A549 (cell line): ENCODE data around the gene RHBDF2. TPM values are rescaled to one million over a fixed set of nuclear protein-coding genes. Genes with fewer than 3 reads are reported as not detected.
"Not testable (repeated sequence)": the region's sequence is repeated elsewhere in the genome, so short reads cannot be mapped to it uniquely, and the experiment has no call there.

Source experiments
- ATAC-seq, 2 experiments: fragments of 200-7000 bp in 1 of 2; fragments of >200 bp in 1 of 2; cut with Nextera tagmentation in 1 of 2; cut with Tn5 transposase in 1 of 2; 3 replicates each; pipeline versions ENCODE4 v1.8.0 to v1.9.1; 2018 to 2020; ENCODE audit warnings: mild to moderate bottlenecking in 1 of 2, moderate library complexity in 1 of 2
- CTCF ChIA-PET: fragments of 300-600 bp; sonication (Branson Sonifier 250); formaldehyde crosslinking; extraction: SDS; loops from one replicate; lab custom pipeline; 2021; ENCODE audit warnings: antibody characterized with exemption, inconsistent platforms; lab: Yijun Ruan, JAX
- POLR2A ChIA-PET: fragments of 350-600 bp; formaldehyde crosslinking; extraction: SDS; loops from one replicate; lab custom pipeline; 2021; ENCODE audit warnings: antibody characterized with exemption, inconsistent platforms; lab: Yijun Ruan, JAX
- DNase-seq, 2 experiments: peaks; one replicate each; pipeline versions ENCODE4 v3.0.0 to v3.0.0-alpha.2; 2011 to 2016; ENCODE audit warnings: low read depth in 1 of 2, low spot score in 1 of 2
- FAIRE-seq: peaks from 2 replicates; lab custom pipeline; 2011; peaks lifted over from hg19 to GRCh38; lab: Jason Lieb, UNC
- H3K27ac ChIP-seq, 2 experiments: fragments of >200 bp; sonication (Bioruptor Twin); formaldehyde crosslinking; 3 replicates each; pipeline ENCODE4 v1.5.1; 2016 to 2017
- H3K4me1 ChIP-seq: fragments of >200 bp; sonication (Bioruptor Twin); formaldehyde crosslinking; 3 replicates; pipeline ENCODE4 v1.6.1; 2016
- H3K4me2 ChIP-seq: fragments of >200 bp; sonication (Bioruptor Twin); formaldehyde crosslinking; 3 replicates; pipeline ENCODE4 v1.6.1; 2016
- H3K4me3 ChIP-seq: fragments of >200 bp; sonication (Bioruptor Twin); formaldehyde crosslinking; 3 replicates; pipeline ENCODE4 v1.5.1; 2016
- H3K9me3 ChIP-seq: fragments of >200 bp; sonication (Bioruptor Twin); formaldehyde crosslinking; 3 replicates; pipeline ENCODE4 v1.6.1; 2016
- FOXS1 ChIP-seq: fragments of 250-450 bp; sonication (Bioruptor Pico); IDR thresholded peaks from 2 replicates; pipeline ENCODE4 v1.5.0; 2020; ENCODE audit warnings: mild to moderate bottlenecking, moderate library complexity
- KDM1A ChIP-seq: fragments of 200-600 bp; sonication (generic); IDR thresholded peaks from 2 replicates; pipeline ENCODE4 v1.6.1; 2016; ENCODE audit warnings: low read depth, mild to moderate bottlenecking
- RFX5 ChIP-seq: fragments of 450-650 bp; IDR thresholded peaks from 2 replicates; pipeline ENCODE4 v1.7.1; 2014; ENCODE audit warnings: antibody characterized with exemption, mild to moderate bottlenecking, moderate library complexity
- SMC3 ChIP-seq: fragments of >200 bp; sonication (Bioruptor Twin); formaldehyde crosslinking; IDR thresholded peaks from 3 replicates; pipeline ENCODE4 v1.6.1; 2018; ENCODE audit warnings: inconsistent platforms
- ZC3H11A ChIP-seq: fragments of 450-650 bp; IDR thresholded peaks from 2 replicates; pipeline ENCODE4 v1.6.1; 2014; ENCODE audit warnings: antibody characterized with exemption, mild to moderate bottlenecking
- ZFP36 ChIP-seq: fragments of 450-650 bp; IDR thresholded peaks from 2 replicates; pipeline ENCODE4 v1.6.1; 2014; ENCODE audit warnings: borderline replicate concordance; ENCODE audit not compliant: partially characterized antibody
- WGBS: methylation state at CpG from one replicate; pipeline ENCODE4 v1.1.6; 2017; ENCODE audit errors: missing lambda C conversion rate; 5-methylcytosine and 5-hydroxymethylcytosine counted together
- polyA plus RNA-seq, 4 experiments: library from polyadenylated mRNA; depleted of rRNA in 3 of 4; stranded (reverse); fragments of >200 nt; fragmentation: RNase III in 1 of 4; extraction: RNeasy Plus Mini Kit Qiagen cat#74134 plus additional on column Dnase treatment in 1 of 4; gene quantifications; 2 replicates in 3 of 4; 3 replicates in 1 of 4; pipeline ENCODE4 v1.2.3, GENCODE V29; 2011 to 2017
- TF ChIP-seq, protein P1 (sequence below): fragments of >200 bp; sonication (Bioruptor Twin); formaldehyde crosslinking; IDR thresholded peaks from 3 replicates; pipeline ENCODE4 v1.6.1; 2016
- TF ChIP-seq, protein P2 (sequence below): fragments of 250-450 bp; sonication (Bioruptor Pico); IDR thresholded peaks from 2 replicates; pipeline ENCODE4 v1.5.0; 2020; ENCODE audit warnings: low read depth, mild to moderate bottlenecking, moderate library complexity

Gene RHBDF2
- polyA plus RNA-seq, 2 of the 4 experiments (the other 2 are of a cell fraction) = 14.0 to 42.9 TPM

GRCh38 chr17:76534831-76535732, 33.9 kb upstream of the RHBDF2 start:
- DNase-seq (no peak), FAIRE-seq (no peak), ATAC-seq (peak in 1 of 2 experiments; percentile 7; a peak in 1 of 6 replicates)
- 75% methylated on average over 7 of the region's 7 CpGs for WGBS
- TF ChIP-seq, protein P1, sequence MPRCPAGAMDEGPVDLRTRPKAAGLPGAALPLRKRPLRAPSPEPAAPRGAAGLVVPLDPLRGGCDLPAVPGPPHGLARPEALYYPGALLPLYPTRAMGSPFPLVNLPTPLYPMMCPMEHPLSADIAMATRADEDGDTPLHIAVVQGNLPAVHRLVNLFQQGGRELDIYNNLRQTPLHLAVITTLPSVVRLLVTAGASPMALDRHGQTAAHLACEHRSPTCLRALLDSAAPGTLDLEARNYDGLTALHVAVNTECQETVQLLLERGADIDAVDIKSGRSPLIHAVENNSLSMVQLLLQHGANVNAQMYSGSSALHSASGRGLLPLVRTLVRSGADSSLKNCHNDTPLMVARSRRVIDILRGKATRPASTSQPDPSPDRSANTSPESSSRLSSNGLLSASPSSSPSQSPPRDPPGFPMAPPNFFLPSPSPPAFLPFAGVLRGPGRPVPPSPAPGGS = no peak
- TF ChIP-seq FOXS1 (CRISPR knock-in tag) (no peak), ZC3H11A (no peak)
- TF ChIP-seq, protein P2, sequence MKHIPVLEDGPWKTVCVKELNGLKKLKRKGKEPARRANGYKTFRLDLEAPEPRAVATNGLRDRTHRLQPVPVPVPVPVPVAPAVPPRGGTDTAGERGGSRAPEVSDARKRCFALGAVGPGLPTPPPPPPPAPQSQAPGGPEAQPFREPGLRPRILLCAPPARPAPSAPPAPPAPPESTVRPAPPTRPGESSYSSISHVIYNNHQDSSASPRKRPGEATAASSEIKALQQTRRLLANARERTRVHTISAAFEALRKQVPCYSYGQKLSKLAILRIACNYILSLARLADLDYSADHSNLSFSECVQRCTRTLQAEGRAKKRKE (CRISPR knock-in tag) = no peak
- H3K4me1 ChIP-seq = peaks cover 3% of the 10 kb centered on the region; the same call in 2 of the 3 replicates
- H3K9me3 ChIP-seq = no peaks in the 10 kb centered on the region
- H3K4me2 ChIP-seq = no peak overlapping the region
- no peak overlapping the region for H3K4me3 ChIP-seq
- POLR2A ChIA-PET = no interaction called here
- CTCF ChIA-PET = interaction anchor here (1.1 to 17.7 kb wide), 6 partner anchors 10 to 180 kb away, joined by 3 to 362 read pairs (median 6); no protein-coding TSS in a partner anchor
- peak overlapping the region in 1 of 2 experiments; percentile 12; a peak in 1 of 6 replicates for H3K27ac ChIP-seq

DNA sequence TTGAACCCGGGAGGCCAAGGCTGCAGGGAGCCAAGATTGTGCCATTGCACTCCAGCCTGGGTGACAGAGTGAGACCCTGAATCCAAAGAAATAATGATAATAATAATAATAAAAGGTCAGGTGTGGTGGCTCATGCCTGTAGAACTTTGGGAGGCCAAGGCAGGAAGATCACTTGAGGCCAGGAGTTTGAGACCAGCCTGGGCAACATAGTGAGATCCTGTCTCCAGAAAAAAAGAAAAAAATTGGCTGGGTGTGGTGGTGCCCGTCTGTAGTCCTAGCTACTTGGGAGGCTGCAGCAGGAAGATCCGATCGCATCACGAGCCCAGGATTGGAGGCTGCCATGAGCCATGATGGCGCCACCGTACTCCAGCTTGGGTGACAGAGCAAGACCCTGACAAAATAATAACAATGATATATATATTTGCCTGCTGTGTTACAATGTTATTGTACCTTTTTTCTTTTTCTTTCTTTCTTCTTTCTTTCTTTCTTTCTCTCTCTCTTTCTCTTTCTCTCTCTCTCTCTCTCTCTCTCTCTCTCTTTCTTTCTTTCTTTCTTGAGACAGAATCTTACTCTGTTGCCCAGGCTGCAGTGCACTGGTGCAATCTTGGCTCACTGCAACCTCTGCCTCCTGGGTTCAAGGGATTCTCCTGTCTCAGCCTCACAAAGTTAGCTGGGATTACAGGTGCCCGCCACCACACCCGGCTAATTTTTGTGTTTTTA, 32.6 kb upstream of the RHBDF2 start:
- FAIRE-seq, DNase-seq, H3K9me3 ChIP-seq, POLR2A ChIA-PET, H3K27ac ChIP-seq, H3K4me3 ChIP-seq, ATAC-seq, H3K4me2 ChIP-seq: not testable (repeated sequence)
- CTCF ChIA-PET = interaction anchor here (0.6 to 17.7 kb wide), 8 partner anchors 11 to 535 kb away, joined by 3 to 362 read pairs (median 7); no protein-coding TSS in a partner anchor
- peaks cover 13% of the 10 kb centered on the region for H3K4me1 ChIP-seq
- 90% methylated on average over 9 of the region's 9 CpGs for WGBS

- FAIRE-seq (no peak), ATAC-seq (no peak), DNase-seq (no peak)
- ChIA-PET POLR2A (no interaction called here), CTCF (interaction anchor here (1.3 to 17.7 kb wide), 5 partner anchors 12 to 149 kb away, joined by 6 to 362 read pairs (median 10); no protein-coding TSS in a partner anchor)
- Histone ChIP-seq H3K9me3 (no peaks in the 10 kb centered on the region), H3K4me3 (no peak overlapping the region), H3K27ac (peak overlapping the region in 1 of 2 experiments; percentile 8; a peak in 1 of 6 replicates), H3K4me2 (no peak overlapping the region), H3K4me1 (peaks cover 13% of the 10 kb centered on the region)
- 78% methylated on average over 8 of the region's 8 CpGs for WGBS
- TF ChIP-seq KDM1A = peak; percentile 79; the same call in 1 of the 2 replicates
- peak; percentile 86 for TF ChIP-seq ZFP36
- TF ChIP-seq SMC3 = no peak
These were observed 30.9 kb upstream of the RHBDF2 start for GRCh38 chr17:76532072-76532651.

DNA sequence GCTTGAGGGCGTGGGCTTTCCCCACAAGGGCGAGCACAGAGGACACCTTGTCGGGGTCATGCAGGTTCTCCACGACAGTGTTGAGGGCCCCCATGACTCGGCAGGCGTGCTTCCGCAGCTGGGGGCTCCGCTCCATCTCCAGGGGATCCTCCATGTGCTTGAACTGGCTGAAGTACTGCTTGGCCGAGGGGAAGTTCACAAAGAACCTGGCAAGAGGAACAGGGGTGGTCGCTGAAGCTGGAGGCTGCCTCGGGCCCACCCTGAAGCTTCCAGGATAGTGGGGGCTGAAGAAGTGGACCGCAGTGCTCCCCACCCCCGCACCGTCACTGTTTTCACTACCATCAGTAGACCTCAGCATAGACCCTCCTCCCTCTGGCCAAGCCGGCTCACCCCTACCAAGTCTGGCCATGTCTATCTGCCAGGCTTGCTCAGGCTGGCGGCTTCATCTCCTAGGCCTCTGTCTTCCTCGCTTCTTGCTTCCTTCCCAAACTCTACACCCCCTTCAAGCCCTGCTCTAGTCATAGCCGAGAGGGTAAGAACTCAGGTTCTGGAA, 30.3 kb upstream of the RHBDF2 start:
- no peak for TF ChIP-seq RFX5
- ChIA-PET POLR2A (no interaction called here), CTCF (interaction anchor here (1.2 to 17.7 kb wide), 5 partner anchors 12 to 92 kb away, joined by 3 to 362 read pairs (median 10); no protein-coding TSS in a partner anchor)
- ATAC-seq (no peak), FAIRE-seq (no peak), DNase-seq (no peak)
- no peak overlapping the region for H3K4me2 ChIP-seq
- H3K27ac ChIP-seq = no peak overlapping the region
- H3K9me3 ChIP-seq = no peaks in the 10 kb centered on the region
- 89% methylated on average over 18 of the region's 18 CpGs for WGBS
- peaks cover 13% of the 10 kb centered on the region for H3K4me1 ChIP-seq
- no peak overlapping the region for H3K4me3 ChIP-seq
